GM21526 (cell line): ENCODE results near the gene AGO3.

ENCODE experiments used
- ATAC-seq: cut with Tn5 transposase; IDR thresholded peaks from one replicate; pipeline ENCODE4 v1.9.1; 2021; ENCODE audit warnings: moderate library complexity; ENCODE audit not compliant: unreplicated experiment, low FRiP score

The AGO3 gene

DNA sequence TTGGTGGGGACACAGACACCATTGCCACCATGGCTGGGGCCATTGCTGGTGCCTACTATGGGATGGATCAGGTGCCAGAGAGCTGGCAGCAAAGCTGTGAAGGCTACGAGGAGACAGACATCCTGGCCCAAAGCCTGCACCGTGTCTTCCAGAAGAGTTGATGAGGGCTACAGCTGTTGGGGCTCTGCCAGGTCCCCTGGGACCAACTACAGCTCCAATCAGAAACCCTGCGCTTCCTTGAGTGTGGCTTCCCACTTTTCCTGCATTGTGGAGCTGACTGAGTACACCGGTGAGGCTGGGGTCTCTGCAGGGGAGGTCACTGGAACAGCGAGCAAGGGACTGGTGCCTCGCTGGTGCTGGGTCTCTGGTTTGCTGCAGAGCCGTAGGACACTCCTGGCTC is 162.3 kb downstream of the AGO3 start:
- no peak for ATAC-seq

GRCh38 chr1:36093929-36094328 is 163.0 kb downstream of the AGO3 start:
- ATAC-seq: no peak

DNA sequence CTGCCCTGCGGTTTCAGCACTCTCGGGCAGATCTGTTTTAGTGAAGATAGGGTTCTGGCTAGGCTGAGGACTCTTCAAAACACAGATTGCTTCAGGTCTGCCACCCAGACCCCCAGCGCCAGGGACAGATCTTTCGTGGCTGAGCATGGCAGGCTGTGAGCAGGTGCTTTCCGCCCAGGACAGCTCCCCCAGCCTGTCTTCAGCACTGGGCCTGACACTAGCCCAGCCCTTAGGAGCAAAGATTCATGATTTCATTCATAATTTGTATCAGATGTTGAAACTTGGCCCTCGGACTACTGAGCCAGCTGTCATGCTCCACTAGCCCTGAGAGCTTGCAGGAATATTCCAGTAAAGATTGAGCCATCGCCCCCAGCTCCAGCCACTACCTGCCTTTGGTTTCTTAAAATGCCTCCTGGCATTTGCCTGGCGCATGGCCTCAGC is 163.7 kb downstream of the AGO3 start:
- no peak for ATAC-seq

GRCh38 chr1:36095760-36096405 is 165.0 kb downstream of the AGO3 start:
- ATAC-seq: no peak

DNA sequence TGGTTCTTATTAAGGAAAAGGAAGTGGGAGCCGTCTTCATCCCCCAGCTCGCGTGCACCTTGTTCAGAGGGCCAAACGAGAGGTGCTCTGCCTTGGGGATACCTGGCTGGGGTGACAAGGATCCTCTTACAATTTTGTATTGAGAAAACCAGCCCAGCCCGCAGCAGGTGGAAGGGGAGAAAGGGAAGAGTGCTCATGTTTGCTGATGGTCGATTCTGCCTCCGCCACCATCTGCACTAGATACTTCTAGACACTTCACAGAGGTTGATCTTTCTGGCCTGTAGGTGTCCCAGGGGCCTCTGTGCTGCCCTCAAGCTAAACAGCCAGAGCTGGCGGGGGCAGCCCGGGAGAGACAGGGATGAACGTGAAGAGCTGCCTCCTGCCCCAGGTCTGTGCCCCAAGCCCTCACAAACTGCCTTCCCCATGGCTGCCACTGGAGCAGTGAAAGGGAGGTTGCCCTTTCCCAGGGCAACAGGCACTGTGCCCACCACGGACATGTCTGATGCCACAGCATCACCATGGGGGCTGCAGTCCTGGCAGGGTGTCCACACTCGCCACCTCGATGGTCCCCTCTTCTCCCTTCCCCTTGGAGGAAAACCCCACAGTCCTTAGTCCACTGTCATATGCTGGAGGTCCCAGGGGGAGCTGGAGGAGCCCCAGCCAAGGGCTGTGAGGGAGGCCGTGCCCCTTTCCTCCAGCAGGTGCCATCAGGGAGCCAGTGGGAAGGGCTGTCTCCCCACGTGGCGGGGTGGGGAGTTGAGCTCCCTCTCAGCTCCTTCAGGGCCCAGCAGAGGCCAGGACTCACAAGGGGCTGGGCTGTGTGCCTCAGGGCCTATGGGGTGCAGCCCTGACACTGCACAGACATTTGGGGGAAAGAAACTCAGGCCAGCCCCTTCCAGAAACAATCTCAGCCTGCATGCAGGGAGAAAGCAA is 165.9 kb downstream of the AGO3 start:
- no peak for ATAC-seq

GRCh38 chr1:36097693-36098585 is 167.0 kb downstream of the AGO3 start:
- no peak for ATAC-seq

DNA sequence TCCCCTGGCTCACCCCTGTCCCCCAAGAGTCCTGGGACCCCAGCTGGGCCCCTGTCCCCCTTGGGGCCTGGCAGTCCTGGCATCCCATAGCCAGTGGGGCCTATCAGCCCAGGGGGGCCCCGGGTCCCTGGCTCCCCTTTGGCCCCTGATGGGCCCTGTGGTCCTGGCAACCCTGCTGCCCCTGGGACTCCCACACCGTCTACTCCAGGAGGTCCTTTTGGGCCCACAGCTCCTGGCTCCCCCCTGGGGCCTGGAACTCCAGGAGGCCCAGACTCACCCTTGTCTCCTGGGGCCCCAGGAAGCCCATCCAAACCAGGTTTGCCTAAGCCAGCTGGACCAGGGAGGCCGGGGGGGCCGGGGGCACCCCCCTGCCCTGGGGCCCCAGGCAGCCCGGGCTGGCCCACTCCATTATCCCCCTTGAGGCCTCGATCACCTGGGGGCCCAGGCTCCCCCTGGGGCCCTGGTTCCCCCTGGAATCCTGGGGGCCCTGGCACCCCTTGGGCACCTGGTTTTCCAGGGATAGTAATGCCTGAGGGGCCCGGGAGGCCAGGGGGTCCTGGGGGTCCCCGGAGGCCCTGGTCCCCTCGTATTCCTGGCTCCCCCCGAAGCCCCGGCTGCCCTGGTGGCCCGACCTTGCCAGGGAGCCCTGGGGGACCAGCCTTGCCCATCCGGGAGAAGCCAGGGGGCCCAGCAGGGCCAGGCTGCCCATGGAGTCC is 167.9 kb downstream of the AGO3 start:
- ATAC-seq: no peak

DNA sequence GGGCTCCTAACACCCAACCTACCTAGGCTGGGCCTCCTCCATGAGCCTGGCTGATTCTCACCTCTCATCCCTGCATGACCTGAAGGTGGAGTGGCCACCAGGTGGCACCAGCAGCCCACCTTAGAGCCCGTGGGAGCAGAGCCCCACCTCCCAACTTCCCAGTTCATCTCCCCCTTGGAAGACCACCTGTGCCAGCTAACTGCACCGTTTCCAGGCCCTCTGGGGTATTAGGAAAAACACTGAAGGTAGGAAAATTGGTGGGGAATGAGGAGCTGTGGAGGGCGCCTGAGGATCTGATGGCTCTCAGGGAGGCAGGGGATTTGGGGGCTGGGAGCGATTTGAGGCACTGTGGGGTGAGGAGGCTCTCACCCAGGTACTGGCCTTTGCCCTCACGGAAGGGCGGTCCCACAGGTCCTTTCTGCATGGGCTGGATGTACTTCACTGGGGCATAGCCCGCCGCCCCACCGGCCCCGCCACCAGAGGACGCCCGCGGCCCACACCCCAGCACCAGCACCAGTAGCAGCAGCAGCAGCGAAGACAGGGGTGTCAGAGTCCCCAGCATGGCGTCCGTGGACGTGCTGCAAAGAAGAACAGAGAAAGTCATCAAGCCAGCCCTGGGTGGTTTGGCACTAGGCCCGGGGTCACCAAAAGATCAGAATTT is 168.9 kb downstream of the AGO3 start:
- no peak for ATAC-seq

DNA sequence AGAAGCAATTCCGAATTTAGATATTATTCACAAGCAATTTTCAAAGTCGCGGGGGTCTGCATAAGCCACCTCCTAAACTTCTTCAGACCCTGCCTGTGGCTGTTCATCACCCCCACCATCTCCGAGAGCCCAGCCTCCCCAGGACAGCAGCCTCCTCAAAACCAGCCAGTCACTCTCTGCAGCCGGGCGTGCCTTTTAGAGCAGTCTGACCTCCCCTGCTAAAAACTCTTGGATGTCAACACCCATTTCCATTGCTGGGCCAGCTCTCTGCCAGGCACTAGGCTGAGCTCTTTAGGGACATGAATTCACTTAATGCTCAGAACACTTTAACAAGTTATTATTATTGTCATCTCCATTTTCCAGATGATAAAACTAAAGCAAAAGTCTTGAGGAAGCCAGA is 169.5 kb downstream of the AGO3 start:
- ATAC-seq: no peak

- no peak for ATAC-seq
Measured at GRCh38 chr1:36101546-36101945, 170.6 kb downstream of the AGO3 start.

GRCh38 chr1:36106269-36106668 is 175.4 kb downstream of the AGO3 start:
- no peak for ATAC-seq

DNA sequence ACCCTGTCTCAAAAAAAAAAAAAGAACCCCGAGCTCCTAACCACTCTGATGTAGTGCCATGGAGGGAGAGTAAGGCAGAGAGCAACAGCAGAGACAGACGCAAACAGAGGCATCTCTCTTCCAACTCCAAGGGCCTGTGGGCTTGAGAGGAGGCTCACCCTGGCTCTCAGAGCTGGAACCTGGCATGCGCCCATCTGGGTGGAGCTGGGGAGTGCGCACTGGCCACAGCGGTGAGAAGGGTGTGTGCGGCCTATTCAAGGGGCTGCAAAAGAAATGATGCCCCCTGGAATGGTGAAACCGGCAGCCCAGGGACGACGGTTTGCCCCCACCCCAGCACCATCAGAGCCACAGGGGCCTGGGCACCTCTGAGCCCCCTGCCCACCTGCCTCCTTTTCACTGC is 176.5 kb downstream of the AGO3 start:
- ATAC-seq: no peak

GRCh38 chr1:36108314-36108713 is 177.4 kb downstream of the AGO3 start:
- ATAC-seq: no peak

DNA sequence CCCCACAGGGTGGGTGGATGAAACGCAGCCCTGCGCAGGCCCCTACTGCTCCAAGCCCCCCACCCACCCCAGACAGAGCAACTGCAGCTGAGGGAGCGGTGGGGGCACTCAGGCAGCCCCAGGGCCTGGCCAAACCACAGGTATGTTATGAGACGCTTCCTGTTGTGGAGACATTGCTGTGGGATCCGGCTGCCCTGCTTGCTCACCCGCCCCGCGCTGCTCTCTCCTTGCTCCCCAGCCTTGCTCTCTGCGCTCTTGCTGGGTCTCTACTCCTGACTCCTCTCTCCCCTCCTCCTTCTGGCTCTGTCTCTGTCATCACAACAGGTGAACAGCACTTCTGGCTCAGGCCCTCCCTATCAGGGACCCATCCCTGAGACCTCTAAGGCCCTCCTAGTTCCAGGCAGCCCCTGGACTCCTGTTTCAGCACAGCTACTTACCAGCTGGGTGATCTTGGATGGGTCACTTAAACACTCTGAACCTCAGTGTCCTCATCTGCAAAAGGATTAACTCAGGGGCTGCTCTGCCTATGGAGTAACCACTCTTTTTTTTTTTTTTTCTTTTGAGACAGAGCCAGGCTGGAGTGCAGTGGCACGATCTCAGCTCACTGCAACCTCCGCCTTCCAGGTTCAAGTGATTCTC is 178.3 kb downstream of the AGO3 start:
- no peak for ATAC-seq

DNA sequence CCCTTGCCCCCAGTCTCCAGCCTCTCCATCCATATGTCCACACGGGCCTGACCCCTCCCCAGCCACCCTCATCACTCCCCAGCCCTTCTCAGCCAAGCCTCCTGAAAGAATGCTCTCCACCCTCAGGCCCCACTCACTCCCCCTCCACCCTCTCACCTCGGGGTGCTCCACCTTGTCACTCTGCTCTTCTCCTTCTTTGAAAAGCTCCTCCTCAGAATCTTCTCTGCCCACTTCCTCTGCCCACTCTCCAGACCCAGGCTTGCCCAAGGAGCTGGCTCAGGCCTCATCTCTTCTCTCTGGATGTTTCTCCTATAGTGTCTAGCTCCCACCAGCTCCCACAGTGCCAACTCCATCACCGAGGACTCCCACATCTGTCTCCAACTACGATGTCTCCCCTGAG is 180.2 kb downstream of the AGO3 start:
- ATAC-seq: no peak

GRCh38 chr1:36112823-36113222 is 181.9 kb downstream of the AGO3 start:
- ATAC-seq: no peak

GRCh38 chr1:36114371-36114770 is 183.5 kb downstream of the AGO3 start:
- no peak for ATAC-seq

DNA sequence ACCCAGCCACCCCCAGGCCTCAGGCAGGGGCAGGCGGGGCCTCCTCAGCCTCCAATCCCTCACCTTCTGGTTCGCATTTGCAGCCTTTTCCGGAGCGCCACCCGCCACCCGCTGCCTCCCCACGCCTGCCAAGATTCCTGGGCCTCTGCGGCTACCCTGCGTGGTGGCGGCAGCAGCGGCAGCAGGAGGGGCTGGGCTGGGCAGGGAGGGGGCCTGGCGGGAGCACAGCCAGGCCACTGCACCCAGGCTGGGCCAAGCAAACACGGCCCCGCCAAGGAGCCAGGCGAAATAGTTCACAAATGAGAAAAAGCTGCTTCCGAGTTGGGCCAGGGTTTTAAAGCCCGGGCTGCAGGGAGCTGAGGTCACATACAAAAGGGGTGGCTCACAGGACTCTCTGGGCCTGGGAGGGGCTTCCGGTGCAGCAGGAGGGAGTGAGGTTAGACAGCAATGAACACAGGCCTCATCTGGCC is 184.3 kb downstream of the AGO3 start:
- no peak for ATAC-seq

DNA sequence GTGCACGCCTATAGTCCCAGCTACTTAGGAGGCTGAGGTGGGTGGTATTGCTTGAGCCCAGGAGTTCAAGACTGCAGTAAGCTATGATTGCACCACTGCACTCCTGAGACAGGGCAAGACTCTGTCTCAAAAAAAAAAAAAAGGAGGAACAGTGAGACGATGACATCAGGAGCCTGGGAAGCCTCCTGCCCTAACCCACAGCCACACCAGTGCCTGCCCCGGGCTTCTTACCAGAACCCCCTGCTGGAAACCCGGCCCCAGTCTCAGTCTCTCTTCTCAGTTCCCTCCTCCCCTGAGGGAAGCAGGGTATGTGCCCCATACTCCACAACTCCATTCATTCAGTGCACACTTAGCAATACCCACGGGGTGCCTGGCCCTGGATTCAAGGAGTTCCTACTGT is 185.0 kb downstream of the AGO3 start:
- no peak for ATAC-seq
